GM12892 (cell line): ENCODE measurements around the gene NKAPD1.

ENCODE experiments used
- POLR2A ChIP-seq: IDR thresholded peaks from 2 replicates; pipeline ENCODE4 v1.6.1; 2011; ENCODE audit warnings: low read depth, low read length, control low read depth
- POLR2AphosphoS5 ChIP-seq: IDR thresholded peaks from 2 replicates; pipeline ENCODE4 v1.6.1; 2011; ENCODE audit warnings: low read depth, low read length, control low read depth
- TAF1 ChIP-seq: IDR thresholded peaks from 2 replicates; pipeline ENCODE4 v1.6.1; 2011; ENCODE audit warnings: low read depth, mild to moderate bottlenecking, control low read depth, low read length, borderline replicate concordance

DNA sequence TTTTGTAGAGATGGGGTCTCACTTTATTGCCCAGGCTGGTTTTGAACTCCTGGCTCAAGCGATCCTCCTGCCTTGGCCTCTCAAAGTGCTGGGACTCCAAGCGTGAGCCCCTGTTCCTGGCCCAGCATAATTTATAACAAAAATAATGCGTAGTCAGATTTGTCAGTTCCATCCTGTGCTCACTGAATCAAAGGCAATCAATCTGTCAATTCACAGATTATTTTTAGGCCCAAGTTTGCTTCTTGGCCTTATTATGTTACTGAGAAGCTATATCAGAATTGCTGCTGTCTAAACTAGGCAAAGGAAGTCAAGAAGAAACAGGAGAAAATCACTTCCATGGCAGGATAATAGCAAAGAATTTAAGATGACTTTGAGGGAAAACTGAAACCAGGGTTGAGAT lies 40.2 kb upstream of the NKAPD1 start:
- TF ChIP-seq POLR2AphosphoS5 (no peak), TAF1 (no peak), POLR2A (no peak)
